GM19351 (cell line): ENCODE data around the gene TXNDC17.
"Not testable (repeated sequence)": the region's sequence is repeated elsewhere in the genome, so short reads cannot be mapped to it uniquely, and the experiment has no call there.

Experiments used
- ATAC-seq: cut with Tn5 transposase; IDR thresholded peaks from one replicate; pipeline ENCODE4 v1.9.1; 2021; ENCODE audit warnings: mild to moderate bottlenecking, moderate library complexity; ENCODE audit not compliant: unreplicated experiment

TXNDC17 gene

DNA sequence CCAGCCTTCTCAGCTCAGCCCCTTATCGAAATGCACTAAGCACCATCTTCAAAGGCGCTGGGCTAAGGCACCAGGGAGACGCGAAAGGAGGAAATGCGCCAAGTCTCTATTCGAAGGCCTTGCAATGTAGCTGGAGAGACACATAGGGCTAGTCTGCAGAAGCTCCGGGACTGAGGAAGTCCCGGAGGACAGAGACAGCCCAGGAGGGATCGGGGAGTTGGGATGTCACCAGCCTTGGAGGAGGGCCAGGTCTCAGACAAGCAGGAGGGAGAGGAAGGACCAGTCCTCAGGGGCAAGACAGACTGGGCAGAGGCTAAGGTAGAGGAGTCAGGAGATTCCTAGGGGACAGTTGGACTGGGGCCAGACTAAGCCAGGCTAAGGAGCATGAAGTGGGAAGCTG lies 19.2 kb downstream of the TXNDC17 start:
- no peak for ATAC-seq

DNA sequence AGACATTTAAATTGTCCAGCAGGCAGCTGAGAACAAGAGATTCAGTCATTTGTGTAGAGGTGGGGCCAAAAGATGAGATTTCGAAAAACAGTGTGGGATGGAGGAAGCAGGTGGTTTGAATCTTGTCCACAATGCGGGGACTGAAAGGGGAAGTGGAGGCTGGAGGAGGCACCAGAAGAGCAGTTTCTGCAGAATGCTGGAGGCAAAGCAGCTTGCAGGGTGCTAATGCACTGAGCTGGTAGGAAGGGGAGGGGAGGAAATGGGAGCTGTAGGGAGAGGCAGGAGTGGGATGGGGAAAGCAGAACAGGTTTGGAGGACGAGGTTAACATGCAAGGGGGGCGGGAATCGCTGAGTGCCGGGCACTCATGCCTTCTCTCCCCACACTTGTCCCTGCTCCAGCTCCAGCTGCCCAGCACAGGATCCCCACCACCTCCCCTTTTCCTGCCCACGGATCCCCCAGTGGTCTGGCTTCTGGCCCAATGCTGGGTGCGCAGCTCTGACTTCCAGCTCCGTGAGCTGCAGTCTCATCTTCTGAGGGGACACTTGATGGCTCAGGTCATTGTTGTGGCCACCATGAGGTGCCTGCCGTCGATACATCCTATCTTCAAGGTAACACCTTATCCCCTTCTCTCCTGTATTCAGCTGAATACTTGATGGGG lies 20.1 kb downstream of the TXNDC17 start:
- peak; percentile 66 for ATAC-seq

DNA sequence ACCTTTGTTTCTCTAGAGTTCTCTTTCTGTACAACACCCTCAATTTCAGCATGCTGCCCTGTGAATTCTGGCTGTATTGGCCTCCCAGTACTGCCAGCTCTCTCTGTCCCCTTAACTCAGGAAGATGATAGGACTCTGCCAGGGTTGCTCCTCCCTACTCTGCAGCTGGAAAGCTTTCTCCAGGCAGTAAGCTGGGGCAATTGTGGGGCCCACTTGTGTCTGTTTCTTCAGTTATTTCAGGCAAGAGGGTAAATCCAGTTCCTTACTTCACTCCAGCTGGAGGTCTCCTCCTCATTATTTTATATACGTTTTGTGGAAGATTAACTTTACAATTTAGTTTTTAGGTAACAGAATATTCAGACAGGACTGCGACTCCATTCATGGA lies 20.6 kb downstream of the TXNDC17 start:
- no peak for ATAC-seq

DNA sequence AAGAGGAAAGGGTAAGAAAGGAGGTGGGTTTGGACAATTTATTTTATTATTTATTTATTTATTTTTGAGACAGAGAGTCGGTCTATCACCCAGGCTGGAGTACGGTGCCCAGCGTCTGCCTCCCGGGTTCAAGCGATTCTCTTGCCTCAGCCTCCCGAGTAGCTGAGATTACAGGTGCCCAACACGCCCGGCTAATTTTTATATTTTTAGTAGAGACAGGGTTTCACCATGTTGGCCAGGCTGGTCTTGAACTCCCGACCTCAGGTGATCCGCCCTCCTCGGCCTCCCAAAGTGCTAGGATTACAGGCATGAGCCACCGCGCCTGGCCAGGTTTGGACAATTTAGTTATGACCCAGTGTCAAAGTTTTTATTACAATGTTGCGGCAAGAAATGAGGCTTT lies 22.3 kb downstream of the TXNDC17 start:
- not testable (repeated sequence) for ATAC-seq

DNA sequence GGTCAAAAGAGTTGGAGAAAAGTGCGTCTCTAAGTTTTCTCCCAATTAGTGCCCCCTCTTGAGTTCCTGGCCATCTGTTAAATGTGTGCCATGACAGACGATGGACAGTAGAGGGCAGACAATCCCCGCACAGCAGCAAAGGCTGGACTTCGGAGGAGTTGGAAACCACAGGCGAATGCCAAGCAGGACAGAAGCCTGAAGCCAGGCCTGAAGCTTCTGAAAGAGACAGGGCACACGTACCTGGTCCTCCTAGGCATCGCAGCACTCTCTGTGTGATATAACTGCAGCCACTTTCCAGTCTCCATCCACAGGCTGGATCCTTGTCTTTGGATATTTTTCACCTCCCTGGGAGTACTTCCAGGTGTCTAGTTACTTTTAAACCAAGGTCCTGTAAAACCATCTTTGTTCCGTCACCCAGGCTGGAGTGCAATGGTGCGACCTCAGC lies 25.2 kb downstream of the TXNDC17 start:
- ATAC-seq: no peak

DNA sequence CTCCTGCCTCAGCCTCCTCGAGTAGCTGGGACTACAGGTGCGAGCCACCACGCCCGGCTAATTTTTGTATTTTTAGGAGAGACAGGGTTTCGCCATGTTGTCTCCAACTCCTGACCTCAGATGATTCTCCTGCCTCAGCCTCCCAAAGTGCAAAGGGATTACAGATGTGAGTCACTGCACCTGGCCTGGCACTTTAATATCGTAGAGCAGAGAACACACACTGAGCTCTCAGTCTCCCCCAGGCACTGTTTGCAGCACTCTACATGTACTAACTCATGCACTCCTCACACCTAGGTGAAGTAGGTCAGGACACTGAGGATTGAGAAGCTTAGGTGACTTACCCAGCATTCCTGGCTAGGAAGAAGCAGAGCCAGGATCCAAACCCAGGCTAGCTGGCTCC lies 25.7 kb downstream of the TXNDC17 start:
- ATAC-seq: no peak

DNA sequence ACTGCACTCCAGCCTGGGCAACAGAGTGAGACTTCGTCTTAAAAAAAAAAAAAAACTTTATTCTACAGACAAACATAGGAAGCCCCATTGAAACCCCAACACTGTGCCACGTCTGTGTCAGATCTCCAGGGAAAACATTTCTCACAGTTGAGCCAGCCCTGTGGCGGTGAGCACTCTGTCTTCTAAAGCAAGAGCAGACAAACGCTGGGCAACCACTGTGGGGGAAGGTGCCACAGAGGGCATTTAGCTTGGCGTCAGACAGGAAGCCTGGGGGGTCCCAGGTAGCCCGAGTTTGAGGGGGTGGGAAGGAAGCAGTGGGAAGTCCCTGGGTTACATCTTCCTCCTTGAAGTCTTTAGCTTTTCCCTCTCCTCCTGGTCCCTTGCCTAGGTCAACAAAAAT lies 26.7 kb downstream of the TXNDC17 start:
- ATAC-seq: no peak

DNA sequence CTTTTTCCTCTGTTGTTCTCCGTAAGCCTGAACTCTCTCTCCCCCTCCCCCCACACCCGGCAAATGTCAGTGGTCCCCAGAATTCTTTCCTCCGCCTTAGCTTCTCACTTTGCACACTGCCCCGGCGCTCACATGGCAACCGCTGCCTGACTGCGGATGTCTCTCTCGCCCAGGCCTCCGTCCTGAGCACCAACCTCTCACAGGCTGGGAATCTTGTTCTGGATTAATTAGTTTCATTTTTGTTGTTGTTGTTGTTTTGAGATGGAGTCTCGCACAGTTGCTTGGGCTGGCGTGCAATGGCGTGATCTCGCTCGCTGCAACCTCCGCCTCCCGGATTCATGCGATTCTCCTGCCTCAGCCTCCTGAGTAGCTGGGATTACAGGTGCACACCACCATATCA lies 27.4 kb downstream of the TXNDC17 start:
- ATAC-seq: no peak

DNA sequence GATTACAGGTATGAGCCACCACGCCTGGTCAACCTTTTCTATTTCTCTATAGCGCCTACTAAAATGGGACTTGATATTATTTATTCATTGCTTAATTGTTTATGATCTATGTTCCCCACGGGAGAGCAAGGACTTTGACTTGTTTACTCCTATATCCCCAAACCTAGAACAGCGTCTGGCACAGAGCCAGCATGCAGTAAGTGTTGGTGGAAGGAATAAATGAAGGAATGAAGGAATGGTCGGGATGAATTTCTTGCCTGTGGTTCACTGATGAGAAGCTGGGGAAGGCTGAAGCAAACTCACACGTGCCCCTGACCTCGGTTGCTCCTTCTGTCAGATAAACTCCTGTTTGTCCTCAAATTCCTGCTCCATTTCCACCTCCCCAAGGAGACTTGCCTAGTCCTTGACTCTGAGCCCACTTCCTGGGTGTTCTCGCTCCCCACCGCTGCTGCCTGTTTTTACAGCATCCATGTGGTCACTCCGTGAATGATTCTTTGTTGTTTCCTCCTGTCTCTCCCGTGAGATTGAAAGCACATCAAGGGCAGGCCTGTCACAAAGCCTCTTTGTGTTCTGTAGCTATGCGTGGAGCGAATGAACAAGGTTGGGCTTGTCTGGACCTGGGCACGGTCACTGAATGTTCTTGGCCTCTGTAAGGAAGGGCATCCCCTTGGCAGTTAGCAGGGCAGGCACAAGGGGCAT lies 28.0 kb downstream of the TXNDC17 start:
- ATAC-seq: no peak

DNA sequence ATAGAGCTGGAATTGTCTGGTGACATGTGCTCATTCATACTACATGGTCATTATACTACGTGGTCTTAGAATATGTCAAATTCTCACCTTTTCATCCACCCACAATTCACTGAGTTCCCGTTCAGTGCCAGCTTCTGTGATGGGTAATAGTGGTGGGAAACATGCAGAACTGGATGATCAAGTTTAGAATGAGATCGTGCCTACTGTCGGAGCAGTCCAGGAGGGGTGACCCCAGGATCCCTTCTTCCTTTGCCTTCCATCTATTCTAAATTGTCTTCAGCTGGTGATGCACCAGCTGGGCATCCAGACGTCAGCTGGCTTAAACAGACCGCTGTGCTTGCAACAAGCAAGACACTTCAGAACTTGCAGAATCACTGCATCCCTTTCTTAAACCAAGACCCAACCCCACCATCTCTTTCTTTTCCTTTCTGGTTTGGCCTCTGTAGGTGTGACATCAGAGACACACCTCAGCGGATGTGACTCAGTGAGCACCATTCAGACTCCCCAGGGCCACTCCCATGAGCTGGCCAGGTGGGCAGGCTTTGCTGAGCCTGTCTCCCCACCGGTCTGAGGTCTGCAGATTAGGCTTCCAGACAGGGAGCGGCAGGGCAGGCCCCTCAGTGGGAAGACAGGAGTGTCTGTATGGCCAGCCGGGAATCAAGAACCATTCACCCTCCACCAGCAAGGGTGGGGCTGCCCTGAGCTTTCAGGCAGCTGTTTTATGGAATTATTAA lies 28.8 kb downstream of the TXNDC17 start:
- no peak for ATAC-seq

DNA sequence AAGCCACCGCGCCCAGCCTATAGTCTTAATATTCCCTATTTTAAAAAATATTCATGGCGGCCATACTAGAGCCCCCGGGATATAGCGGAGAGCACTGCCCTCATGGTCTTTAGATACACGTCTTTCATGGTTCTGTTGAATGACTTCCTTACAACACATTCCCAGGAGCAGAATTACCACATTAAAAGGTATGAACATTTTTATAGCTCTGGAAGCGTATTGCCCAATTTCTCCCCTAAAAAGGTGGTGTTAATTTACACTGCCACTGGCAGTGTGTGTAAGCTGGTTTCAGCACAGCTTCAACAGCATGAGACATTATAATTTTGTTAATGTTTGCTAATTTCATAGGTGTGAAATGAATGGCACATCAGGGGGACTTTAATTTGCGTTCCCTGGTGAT lies 29.7 kb downstream of the TXNDC17 start:
- ATAC-seq: no peak

DNA sequence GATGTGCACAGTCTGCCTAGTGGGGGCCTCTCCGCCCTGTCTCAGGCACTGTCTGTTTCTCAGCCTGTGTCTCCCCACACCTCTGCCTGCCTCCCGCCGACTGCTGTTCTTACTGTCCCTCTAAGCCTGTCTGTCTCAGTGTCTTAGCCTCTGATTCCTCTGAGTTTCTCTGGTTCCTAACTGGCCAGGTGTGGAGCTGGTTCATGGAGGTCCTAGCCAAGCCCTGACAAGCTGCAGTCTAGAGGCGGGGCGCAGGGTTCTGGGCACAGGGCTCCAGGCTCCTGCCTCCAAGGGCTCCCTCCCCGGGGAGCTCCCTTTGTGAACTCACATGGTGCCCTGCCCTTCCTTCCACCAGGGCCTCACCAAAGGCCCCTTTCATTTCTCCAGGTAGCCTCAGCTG lies 30.1 kb downstream of the TXNDC17 start:
- no peak for ATAC-seq

DNA sequence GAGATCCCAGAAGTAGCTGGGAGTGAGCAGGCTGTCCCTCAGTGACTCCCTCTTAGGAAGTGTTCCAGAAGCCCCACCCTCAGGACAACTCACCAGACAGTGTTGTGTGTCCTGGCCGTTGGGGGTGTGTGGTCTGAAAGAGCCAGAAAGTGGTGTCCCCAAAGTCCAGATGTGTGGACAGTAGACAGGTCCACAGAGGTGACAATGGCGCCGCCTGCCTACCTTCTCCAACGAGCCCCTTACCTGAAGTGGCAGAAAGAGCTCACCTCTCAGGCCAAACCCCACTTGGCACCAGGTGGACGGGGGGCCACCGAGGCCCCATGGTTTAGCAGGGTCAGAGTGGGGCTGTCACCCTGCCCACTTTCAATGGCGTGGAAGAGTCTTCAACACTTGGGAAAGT lies 30.6 kb downstream of the TXNDC17 start:
- no peak for ATAC-seq

DNA sequence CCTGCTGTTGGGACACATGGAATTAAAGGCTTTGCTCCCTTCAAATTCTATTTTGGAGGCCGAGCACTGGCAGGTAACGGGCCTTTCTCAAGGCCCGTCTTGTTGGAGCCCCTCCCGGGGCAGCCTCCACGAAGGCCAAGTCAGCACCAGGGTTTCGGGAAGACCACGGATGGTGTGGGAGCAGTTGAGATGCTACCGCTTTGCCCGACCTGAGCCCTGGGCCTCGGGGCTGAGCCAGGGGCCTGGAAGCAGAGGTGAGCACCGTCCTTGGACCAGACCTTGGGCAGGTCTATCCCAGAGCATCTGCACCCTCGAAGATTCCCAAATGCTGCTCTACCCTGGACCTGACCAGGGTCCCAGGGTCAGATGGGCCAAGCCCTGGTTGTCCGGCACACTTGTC lies 33.7 kb downstream of the TXNDC17 start:
- ATAC-seq: no peak

DNA sequence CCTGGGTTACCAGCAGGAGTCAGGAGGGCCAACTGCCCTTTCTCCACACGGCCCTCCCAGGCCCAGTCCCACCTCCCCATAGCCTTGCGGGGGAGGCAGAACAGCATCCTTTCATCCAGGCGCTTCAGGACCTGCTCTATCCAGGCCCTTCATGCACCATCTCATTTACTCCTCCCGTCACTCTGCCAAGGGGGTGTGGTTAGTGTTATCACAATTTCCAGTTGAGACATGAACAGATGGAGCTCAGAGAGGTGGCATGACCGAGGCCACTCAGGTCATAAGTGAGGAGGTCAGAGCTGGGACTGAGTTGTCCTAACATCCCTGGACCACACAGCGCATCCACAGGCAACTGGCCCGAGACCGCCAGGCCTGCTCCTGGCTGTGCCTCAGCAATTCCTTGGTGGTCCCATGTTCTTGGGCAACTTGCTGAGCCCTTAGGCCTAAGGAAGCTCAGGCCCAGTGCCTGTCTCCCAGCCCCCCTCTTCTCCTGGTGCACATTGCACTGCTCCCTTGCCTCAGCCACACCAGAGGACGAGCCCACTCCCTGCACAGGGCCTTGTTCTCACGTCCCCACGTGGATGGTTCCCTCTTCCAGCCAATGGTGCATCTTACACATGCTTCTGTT lies 34.5 kb downstream of the TXNDC17 start:
- ATAC-seq: no peak

DNA sequence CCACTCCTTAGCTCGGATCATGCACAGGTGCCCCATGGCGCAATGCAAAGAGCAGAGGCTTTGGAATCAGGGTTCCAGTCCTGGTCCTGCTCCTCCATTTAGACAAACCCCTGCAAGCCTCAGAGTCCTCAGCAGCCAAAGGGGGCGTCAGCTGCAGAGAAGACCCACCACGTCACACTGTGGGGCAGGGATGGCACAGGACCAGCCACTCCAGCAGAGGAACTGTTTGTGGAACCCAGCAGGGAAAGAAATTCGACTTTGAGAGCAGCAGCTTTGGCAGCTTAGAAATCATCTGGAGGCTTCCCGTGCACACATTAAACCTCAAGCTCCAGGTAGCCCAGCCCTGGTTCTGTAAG lies 35.9 kb downstream of the TXNDC17 start:
- ATAC-seq: no peak

DNA sequence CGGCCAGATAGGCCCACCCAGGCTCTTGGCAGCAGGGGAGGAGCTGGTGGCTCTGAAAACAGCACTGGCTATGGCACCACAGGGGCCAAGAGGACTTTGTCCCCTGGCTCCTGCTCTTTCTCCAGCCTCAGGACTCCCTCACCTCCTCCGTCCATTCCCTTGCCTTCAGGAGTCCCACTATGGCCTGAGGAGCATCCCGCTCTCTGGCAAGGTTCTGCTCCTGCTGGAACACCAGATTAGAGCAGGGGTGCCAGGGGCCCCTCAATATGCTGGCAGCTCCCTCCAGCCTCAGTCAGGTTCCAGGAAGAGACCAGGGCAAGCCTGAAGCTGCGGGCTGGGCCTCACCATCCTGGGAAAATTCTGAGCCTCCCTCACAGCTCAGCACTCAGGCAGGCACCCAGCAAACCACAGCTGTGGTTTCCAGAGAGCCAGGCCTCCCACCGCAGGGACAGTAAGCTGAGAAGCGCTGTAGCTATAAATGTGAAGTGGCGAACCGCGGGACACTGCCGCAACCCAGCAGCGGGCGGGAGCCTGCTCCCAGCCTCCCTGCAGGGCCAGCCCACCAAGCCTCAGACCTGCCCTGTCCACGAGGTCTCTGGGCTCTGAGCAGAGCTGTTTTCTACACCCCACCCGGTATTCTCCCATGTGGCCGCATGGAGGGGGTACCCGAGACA lies 36.4 kb downstream of the TXNDC17 start:
- ATAC-seq: no peak

DNA sequence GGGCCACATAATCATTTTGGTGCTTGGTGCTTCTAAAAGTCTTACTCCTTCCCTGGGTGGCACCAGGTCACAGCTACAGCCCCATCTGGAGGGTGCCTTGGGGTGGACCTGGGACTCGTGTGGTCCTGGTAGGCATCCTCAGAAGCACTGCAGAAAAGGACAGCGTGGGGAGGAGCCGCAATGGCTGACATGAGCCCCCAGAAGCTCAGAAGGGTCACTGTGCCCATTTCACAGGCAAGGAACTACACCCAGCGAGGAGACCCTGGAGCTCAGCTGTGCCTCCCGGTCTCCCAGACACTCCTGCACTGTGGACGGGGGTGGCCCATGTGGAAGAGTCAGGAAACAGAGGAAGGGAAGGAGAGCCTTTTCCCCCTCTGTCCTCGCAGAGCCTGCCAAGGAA lies 37.1 kb downstream of the TXNDC17 start:
- no peak for ATAC-seq

DNA sequence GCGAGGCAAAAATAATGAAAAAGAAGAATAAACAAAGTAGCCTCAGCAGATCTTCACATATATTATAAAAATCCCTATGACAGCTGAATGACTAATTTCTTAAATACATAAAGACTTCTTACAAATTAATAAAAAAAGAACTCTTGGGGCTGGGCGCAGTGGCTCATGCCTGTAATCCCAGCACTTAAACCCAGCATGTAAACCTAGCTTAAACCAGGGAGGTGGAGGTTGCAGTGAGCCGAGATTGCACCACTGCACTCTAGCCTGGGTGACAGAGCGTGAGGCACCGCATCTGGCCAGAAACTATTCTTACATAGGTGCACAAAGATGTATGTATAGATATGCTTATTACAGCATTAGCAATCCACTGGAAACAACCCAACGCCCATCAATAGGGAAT lies 38.4 kb downstream of the TXNDC17 start:
- no peak for ATAC-seq

DNA sequence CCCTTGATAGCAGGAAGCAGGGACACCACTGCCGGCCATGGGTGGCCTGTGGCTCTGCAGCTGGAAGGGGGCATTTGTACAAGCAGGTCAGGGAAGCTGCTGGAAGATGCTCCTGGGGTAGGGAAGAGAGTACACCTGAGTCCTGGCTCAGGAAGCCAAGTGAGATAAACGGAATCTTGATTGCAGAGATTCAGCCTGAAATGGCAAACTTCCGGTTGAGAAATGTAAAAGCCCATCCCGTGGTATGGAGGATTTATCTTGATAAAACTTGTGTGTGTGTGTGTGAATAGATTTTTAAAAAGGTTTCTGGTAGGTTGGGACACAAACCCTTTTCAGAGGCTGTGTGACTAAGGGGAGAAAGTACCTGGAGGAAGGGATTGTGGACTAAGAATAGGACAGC lies 40.3 kb downstream of the TXNDC17 start:
- ATAC-seq: no peak

DNA sequence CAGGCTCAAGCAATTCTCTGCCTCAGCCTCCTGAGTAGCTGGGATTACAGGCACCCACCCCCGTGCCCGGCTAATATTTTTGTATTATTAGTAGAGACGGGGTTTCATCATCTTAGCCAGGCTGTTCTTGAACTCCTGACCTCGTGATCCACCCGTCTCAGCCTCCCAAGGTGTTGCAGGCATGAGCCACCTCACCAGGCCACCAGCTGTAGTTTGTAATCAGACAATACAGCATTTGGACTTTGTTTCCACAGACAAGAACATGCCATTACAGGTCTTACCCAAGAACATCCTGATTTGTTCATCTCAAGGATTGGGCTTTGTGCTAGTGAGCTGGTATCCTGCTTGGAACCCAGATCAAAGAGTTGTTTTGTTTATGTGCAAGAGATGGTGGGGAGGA lies 40.8 kb downstream of the TXNDC17 start:
- no peak for ATAC-seq
